RPMI8226 (cell line): ENCODE data around the gene HS1BP3.

ENCODE experiments used
- DNase-seq: peaks from one replicate; pipeline ENCODE4 v3.0.0-alpha.2; 2015

The HS1BP3 gene

DNA sequence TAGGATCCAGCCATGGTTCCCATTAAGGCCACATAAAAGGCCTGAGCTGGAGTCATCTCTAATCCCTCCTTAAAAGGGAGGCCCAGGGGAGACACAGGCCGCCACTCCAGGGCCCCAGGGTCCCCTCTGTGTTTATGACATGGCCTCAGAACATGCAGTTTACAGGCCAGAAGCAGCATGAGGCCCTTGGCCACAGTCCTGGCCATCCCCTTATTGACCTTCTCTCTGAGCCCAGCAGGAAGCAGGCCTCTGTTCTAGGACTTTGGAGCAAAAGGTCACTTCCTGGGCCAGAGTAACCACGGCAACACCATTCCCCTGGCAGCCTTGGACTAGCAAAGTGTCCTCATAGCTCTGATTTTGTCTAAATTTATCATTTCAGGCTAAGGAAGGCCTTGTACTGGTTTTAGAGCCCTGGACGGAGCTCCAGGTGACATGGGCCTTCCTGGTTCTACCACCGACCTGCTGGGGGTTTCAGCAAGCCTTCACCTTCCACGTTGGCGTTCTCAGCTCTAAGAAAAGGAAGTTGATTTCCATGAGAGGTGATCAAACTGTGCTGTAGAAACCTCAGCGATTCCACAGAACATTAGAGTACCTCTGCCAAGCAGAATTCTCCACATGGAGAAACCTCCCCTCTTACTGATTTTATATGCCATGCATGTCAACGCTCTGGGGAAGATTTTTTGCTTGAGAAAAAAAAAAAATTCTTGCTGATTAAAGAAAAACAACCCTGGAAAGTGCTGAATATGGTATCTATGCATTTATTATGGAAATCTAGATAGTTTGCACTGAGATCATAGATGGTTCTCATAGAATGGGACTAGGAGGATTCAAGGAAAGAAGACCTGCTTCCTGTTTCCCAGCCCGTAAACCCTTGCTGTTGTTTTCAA, 53.7 kb downstream of the HS1BP3 start:
- no peak for DNase-seq

DNA sequence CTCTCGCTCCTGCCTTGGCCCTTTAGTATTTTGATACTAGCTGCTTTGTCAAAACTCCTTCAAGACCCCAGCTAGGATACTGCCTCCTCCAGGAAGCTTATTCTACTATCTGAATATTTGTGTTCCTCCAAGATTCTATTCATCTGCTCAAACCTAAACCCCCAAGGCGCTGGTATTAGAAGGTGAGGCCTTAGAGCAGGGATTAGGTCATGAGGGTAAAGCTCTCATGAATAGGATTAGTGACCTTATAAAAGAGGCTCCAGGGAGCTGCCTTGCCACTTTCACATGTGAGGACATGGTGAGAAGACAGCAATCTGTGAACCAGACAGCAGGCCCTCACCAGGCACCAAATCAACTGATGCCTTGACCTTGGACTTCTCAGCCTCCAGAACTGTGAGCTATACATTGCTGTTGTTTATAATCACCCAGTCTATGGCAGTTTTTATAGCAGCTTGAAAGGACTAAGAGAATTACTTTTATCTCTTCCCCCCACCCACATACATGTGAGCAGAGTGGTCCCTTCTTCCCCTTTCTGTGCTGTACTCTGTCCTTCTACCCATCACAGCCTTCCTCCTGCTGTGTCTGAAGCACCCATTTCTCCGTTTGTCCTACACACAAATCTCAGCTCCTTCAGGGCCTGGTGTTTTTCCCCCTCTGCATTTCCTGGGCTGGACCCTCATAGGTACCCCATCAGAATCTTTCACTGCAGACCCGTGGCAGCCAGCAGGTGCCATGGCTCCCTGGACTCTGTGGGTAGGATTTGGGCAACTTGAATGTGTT, 54.5 kb downstream of the HS1BP3 start:
- no peak for DNase-seq

DNA sequence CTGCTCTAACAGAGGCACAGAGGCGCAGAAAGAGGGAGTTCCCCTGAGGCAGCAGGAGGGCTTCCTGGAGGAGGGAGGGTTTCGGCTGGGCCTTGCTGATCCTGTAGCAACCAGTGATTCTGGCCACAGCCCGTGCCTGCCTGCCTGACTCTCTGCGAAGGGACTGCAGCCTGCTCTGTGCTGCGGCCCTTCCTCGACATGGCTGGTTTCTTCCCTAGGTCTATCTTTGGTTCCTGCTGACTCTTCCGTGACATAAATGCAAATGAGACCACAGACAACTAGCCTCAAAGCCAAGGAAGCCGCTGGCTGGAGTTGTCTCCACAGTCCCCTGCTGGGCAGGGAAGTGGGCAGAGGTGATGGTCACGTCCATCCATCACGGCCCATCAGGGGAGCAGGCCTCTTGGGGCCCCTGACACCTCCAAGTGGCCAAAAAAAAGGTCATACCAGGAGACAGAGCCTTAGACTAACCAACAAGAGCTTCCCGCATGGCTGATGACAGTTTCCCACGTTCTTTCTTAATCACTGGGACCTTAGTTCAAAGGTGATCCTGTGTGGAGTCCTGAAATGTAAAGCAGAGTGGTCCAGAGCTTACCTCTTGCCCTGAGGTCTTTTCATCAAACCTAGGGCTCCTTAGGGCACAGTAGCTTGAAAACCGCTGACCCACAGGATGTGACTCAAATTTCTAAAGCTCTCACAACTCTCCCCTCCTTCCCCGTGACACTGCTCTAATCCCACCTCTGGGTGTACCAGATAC, 55.3 kb downstream of the HS1BP3 start:
- DNase-seq, result peak; percentile 33

DNA sequence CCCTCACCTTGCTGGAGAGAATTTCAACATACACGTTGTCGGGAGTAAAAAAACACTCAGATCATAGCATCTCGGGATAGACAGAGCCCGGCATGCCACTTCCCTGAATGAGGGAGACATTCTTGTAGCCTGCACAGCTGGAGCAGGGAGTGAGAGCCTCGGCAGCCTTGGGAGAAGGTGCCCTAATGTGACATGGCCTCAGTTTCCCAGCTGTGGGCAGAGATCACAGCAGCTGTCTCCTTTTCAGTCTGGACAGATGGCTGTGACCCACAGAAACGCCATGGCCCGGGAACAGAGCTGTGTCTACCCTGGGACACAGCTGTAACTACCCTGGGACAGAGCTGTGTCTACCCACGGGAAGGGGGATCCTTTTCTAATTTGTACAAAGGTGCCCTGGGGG, 55.9 kb downstream of the HS1BP3 start:
- DNase-seq, result no peak

DNA sequence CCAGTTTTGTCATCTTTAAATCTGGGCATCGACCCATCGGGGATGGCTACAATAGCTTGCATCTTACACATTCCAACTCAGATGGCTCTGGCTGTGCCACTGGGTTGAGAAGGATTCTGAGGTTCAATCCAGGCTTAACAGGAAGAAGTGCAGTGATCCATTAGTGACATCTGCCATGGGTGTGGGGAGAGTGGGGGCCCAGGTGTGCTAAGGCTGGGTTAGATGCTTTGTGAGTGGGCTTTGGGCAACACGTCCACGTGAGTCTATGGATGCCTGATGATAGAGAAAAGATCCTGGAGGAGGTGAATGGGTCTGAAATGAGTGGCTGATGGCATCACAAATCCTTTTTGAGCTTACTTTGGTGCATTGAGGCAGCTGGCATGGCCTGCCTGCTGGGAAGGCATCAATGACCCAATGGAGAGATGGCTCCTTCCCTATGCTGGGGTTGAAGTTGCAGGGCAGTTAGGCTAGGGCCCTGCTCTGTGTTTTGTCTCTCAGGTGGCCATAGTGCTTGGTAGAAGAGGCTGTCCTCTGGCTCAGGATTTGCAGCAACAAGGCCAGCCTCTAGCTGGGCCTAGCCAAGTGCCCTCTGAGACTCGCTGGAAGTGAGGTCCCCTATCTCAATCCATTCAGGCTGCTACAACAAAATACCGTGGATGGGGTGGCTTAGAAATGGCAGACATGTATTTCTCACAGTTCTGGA, 56.7 kb downstream of the HS1BP3 start:
- no peak for DNase-seq

DNA sequence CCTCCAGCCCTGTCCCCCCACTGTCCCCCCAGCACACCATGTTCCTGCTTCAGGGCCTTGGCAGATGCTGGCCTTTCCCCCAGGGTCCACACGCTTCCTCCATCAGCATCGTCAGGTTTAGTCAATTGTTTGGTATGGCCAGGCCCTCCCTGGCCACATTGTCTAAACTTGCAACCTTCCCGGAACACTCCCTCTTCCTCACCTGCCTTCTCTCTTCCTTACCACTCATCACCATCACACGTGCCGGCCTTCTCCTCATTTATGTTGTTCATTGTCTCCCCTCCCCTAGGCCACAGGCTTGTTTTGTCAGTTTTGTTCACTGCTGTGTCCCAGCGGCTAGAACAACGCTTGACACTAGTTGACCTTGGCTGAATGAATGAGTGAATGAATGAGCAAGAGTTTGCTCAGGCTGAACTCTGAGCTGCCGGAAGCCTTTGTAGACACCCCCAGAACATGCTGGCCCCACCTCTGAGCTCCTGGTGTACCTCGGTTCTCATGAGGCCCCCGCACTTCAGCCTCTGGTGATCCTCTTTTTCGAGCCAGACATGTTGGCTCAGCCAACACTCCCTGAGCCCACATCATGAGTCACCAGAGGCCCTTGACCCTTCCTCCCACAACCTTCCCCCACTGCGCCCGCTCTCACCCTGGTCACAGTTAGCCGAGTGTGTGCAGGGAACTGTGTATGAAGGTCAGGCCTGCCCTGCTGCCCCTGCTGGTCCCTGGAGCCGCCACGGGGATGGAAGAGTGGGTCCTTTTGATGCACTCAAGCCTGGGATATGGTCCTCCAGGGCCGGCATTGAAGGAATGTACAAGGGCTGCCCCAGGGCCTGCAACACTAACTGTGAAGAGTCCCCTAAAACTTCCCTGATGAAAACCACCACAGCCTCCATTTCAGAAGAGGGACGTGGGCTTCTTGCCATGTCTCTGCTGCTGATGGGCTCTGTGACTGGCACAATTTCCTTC, 57.5 kb downstream of the HS1BP3 start:
- DNase-seq, result no peak

DNA sequence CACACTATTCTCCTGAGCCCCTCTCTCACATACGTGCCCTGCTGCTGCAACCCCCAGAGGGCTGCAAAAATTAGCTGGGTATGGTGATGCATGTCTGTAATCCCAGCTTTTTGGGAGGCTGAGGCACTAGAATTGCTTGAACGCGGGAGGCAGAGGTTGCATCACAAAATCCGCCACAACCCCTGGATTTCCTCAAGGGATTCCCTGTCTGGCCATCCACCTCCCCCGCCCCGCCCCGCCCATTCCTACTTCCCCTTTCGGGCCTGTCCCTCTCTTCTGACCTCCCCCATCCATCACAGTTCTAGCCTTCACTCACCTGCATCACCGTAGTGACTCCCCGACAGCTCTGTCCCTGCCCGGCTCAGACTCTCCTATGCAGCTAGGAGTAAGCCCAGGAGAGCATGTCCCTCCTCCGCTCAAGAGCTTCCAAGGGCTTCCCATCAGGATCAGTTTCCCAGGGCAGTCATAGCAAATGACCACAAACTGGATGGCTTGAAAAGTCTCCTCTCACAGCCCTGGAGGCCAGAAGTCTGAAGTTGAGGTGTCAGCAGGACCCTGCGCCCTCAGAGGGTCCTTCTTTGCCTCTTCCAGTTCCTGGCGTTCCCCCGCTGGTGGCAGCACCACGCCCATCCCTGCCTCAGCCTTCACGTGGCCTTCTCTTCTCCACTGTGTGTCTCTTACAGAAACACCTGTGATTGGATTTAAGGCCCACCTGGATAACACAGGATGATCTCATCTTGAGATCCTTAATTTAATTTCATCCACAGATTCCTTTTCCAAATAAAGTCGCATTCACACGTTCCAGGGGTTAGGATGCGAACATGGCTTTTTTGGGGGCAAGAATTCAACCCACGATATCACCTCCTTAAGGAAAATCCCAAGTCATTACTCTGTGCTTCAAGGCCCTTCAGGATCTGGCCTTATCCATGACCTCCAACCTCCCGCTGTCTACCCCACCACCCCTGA, 58.5 kb downstream of the HS1BP3 start:
- peak; percentile 39 for DNase-seq

DNA sequence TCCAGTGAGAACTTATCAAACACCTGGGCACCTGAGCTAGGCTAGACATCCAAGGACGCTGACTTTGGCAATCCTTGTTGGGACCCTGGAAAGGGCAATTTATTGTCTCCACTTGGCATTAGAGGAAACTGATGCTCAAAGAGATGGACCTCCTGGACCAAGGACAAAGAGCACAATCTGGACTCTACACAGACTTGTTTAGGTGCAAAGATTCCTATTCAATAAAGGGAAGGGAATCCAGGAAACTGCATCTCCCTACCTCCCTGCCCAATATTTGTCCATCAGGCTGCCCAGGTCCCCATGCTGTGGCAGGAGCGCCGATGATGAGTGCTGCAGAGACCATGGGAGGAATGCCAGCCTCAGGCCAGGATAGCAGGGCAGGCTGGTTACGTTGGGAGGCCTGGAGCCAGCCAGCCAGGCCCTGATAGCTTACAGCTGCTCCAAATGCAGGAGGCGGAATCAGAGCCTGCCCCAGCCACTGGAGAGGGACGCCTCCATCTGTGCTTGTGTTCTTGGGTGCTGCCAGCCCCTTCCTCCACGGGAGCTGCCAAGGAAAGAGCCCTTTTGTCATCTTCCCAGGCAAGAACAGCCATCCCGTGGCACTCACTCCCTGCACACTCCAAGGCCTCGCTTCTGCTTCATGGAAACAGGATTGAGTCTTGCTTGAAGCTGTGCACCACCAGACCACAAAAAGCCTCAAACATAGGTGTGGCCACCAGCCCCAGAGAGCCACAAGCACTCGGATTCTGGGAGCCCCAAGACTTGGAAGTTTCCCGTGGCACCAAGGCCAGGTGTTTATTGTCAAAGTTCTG, 60.0 kb downstream of the HS1BP3 start:
- no peak for DNase-seq

DNA sequence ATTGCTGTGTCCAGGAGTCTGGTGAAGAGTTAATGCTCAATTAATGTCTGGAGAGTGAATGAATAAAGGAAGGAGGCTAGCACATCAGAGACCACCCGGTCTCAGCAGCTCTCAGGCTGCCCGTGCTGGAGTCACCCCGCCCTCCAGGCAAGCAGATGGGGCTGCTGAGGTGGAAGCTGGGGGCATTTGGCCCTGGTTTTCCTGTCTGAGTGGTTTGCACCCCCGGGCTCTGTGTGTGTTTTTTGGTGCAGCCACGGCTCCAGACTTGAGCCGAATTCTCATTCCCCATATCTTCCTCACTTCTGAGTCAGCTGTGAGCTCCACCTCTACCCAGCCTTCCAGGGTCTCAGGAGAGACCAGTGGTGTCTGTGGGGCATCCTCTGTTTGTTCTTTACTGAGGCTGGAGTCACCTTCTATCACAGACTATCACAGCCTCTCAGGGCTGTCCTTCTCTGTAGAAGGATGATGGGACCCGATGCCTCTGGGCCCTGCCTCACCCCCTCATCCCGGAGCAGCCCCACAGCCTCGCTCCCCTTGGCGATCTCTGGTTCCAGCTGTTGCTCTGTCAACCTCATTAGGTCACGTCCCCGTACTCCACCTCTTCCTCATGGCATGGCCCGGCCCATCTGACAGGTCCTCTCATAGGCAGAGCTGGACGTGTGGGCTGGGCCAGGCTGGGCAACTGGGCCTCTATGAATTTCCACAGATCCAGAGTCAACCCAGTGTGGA, 60.8 kb downstream of the HS1BP3 start:
- DNase-seq, result no peak

DNA sequence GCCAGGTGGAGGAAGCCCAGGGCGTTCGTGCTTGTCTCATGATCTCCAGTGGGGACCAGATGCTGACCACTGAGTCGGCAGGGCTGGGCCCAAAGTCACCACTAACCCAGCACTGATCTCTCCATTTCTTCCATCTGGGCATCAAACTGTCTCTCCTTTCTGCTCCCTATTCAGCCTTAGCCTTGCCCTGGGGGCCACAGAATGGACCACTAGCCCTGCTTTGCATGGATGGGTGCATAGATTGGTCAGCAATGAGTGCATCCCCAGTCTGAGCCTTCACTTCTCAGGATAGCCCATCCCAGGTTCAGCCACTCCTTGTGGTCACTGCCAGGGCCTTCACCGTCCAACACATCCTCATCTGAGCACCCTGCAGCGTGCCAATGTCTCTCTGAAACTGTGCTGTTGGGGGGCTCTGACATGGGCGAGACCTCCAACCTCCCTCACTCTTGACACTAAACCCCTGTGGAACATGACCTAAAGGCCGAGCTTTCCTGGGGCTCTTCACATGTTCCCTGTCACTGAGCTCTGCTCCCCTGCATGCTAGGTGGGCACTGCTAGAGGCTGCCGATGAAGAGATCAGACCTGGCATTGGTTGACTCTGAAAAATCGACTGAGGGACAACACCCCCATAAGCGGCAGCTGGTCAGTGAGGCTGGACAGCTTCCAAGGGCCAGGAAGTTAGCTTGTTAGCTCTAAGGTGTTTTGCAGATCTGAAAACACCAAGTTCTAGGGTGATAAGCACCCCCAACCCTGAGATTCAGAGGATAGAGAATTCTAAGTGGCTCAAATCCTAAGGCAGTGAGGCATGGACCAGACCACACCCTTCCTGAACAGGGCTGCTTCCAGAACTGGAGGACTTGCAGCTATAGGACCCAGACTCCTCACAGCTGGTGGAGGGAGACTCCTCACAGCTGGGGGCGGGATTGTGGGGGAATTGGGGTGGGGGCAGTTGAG, 61.7 kb downstream of the HS1BP3 start:
- no peak for DNase-seq

DNA sequence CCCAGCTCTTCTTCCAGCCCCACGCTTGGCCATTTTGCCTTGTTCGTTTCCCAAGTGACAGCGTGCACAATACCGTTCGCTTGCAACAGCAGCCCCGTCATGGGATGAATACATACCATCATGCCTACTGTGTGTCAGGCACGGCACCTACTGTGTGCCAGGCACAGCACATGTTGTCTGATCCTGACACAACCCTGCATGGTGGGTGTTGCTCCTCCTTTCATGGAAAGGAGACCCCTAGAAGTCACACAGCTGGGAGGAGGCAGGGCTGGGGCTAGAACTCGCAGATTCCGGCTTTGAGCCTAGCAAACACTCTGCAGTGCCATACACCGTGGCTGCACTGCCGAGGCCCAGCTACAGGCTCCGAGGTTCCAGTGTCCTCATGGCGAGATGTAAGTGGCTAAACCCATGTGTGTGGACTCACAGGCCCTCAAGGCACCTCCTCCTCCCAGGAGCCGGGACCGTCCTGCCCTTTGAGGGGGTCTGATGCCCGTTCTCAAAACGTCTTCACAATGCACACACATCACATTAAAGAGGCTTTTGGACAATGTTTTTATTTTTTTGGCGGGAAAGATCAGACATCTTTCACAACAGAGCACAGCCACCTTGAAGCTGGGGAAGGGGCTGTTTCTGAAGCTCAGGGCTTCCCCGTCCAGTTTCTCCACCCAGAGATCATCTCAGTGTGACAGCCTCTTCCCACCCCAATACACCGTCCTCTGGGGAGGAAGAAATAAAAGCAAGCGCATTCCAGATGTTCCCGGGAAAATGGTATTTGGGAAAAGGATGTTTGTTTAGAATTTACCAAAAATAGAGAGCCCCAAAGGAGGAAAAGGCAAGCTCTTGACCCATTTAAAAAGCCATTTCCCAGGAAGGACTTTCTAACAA, 64.9 kb downstream of the HS1BP3 start:
- DNase-seq, result no peak

DNA sequence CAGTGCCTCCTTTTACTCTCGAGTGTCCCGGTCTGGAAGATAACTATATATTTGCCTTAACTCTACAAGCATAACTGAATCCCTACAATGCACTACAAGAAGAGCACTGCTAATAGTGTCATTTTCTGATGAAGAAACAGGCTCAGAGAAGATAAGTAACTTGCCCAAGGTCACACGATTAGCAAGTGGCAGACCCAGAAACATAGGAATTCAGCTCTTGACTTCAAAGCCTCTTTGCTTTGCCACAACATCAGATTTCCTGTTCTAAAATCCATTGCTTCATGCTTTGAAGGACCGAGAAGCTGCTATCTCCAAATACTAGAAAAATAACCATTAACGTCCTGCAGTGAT, 65.6 kb downstream of the HS1BP3 start:
- no peak for DNase-seq

DNA sequence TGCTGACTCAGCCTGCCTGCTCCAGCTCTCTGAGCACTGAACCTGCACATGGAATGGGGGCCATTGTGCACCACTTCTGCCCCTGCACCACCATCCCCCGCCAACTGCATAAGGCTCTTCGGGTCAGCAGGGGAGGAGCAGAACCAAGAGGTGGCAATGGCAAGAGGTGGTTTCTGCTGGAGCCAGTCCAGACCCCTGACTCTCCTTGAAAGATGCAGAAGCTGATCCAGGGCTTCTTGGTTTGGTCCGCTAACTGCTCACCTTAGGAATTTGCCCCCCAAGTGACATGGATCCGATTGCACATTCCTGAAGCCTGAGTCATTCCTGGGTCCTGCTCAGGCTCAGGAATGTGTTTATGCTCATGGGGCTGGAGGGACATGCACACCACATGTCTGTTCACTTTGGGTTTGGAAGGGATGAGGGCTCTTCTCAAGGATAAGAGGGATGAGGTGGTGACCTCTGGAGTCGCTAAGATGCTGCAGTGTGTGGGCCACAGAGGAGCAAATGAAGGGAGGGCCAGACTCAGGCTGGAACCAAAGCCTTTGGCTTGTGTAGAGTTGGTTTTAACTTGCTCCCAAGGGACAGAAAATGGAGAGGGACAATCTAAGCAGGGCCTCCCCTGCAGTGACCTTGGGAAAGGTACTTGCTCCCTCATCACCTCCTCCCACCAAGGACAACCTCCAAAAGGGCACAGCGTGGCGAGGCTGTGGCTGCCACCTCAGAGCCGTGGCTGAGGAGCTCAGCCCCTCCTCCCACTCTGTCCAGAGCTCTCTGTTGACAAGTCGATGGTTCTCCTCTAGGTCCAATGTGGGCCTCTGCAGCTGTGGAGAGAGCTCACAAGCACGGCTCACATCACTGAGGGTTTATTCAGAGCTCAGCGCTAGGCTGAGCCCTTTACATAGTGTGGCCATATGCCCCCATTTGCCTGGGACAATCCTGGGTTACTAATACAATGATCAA, 66.2 kb downstream of the HS1BP3 start:
- DNase-seq, result no peak

DNA sequence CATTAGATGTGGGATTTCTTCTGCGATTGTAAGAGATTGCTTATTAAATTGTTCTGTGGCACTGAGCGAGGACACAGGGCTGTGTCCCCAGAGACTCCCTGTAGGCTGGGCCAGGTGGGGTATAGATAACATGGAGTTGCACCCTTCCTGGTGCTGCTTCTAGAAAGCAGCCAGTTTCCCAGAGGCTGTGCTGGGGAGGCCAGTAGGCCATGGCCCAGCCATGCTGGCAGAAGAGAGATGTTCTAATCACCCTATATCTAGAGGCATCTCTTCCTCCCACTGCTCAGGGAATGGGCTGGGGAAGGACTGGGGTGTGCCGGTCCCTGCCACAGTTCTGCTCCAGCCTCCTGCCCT, 66.9 kb downstream of the HS1BP3 start:
- DNase-seq, result no peak

DNA sequence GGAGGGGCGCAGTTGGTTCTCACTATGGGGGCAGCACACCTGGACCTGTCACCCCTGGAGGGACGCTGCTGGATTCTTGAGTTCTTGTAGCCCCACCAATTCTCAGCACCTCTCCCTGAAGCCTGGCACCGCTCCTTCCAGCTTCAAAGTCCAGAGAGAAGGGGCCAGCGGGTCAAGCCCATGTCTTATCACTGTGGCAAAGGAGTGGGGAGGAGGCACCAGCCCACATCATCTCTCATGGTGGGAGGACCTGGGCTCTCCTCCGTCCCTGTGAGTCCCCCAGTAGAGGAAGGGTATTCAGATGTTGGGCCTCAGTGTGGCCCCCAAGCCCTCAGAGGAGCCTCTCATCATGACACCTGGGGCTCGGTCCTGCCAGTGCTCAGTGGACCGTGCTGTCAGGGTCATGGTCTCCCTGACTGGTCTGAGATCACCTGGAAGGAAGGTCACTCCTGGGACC, 67.4 kb downstream of the HS1BP3 start:
- no peak for DNase-seq
